ENCODE data around the gene ROMO1. TPM values are rescaled to one million over a fixed set of nuclear protein-coding genes. Genes with fewer than 3 reads are reported as not detected.

The ROMO1 gene
- total RNA-seq, 2 experiments from 2014 or later = 32.9 to 35.8 TPM

- Mint-ChIP-seq H3K4me3 (no peak overlapping the region), H3K27ac (no peak overlapping the region), H3K9me3 (no peaks in the 10 kb centered on the region), H3K27me3 (no peaks in the 10 kb centered on the region), H3K36me3 (ENCODE audit: low read depth) (peaks cover 96% of the 10 kb centered on the region), H3K4me1 (ENCODE audit: low read depth) (peaks cover 55% of the 10 kb centered on the region)
- Histone ChIP-seq H3K4me1 (ENCODE audit: insufficient read depth, low read length) (peaks cover 16% of the 10 kb centered on the region), H3K36me3 (ENCODE audit: insufficient read depth, low read length) (peaks cover 96% of the 10 kb centered on the region), H3K9me3 (ENCODE audit: control insufficient read depth in 1 of 2, insufficient read depth in 1 of 2, low read length in 2 of 2) (no peaks in the 10 kb centered on the region), H3K4me3 (ENCODE audit: low read length) (no peak overlapping the region), H3K27ac (ENCODE audit: low read depth in 1 of 2, low read length in 2 of 2) (no peak overlapping the region), H3K27me3 (ENCODE audit: control insufficient read depth in 1 of 2, insufficient read depth in 2 of 2, low read length in 2 of 2) (no peaks in the 10 kb centered on the region)
- intact Hi-C loops (cut with DNase I, micrococcal nuclease) = no loop called here
- DNase-seq = no peak
- ATAC-seq (ENCODE audit: poor library complexity) = no peak
- POLR2A ChIA-PET = interaction anchor here (1.0 to 1.5 kb wide), 3 partner anchors 9 to 34 kb away, joined by 3 to 8 read pairs (median 5); partner anchors contain the start of genes NFS1, RBM39 and ROMO1
- no peak for TF ChIP-seq CTCF (IDR thresholded peaks at IDR 0.05)
- CTCF ChIA-PET = interaction anchor here (1.0 to 1.5 kb wide), 4 partner anchors 9 to 246 kb away, joined by 3 to 5 read pairs (median 4); partner anchors contain the start of genes NFS1, ROMO1 and SCAND1
These were observed 9.3 kb downstream of the ROMO1 start for GRCh38 chr20:35708502-35708901.

- H3K4me3 ChIP-seq (ENCODE audit: low read length) = no peak overlapping the region
- Mint-ChIP-seq H3K9me3 (no peaks in the 10 kb centered on the region), H3K36me3 (ENCODE audit: low read depth) (peaks cover 96% of the 10 kb centered on the region), H3K27ac (peak overlapping the region; percentile 45), H3K4me3 (no peak overlapping the region), H3K27me3 (no peaks in the 10 kb centered on the region), H3K4me1 (ENCODE audit: low read depth) (peaks cover 63% of the 10 kb centered on the region)
- peaks cover 96% of the 10 kb centered on the region for H3K36me3 ChIP-seq (ENCODE audit: insufficient read depth, low read length)
- CTCF ChIA-PET = interaction anchor here (0.9 to 1.1 kb wide), 3 partner anchors 10 to 245 kb away, joined by 3 read pairs; partner anchors contain the start of gene SCAND1
- ATAC-seq (ENCODE audit: poor library complexity) = no peak
- intact Hi-C loops (cut with DNase I, micrococcal nuclease) = no loop called here
- POLR2A ChIA-PET = interaction anchor here (1.5 to 4.0 kb wide), 2 partner anchors 9 to 63 kb away, joined by 3 to 27 read pairs; partner anchors contain the start of genes NFS1, PHF20 and ROMO1
- H3K27ac ChIP-seq (ENCODE audit: low read depth in 1 of 2, low read length in 2 of 2) = no peak overlapping the region
- peaks cover 18% of the 10 kb centered on the region for H3K4me1 ChIP-seq (ENCODE audit: insufficient read depth, low read length)
- H3K9me3 ChIP-seq (ENCODE audit: control insufficient read depth in 1 of 2, insufficient read depth in 1 of 2, low read length in 2 of 2) = no peaks in the 10 kb centered on the region
- peak in 1 of 14 experiments; percentile 4 for DNase-seq
- no peak for TF ChIP-seq CTCF (IDR thresholded peaks at IDR 0.05)
- H3K27me3 ChIP-seq (ENCODE audit: control insufficient read depth in 1 of 2, insufficient read depth in 2 of 2, low read length in 2 of 2) = no peaks in the 10 kb centered on the region
These were observed 10.1 kb downstream of the ROMO1 start for GRCh38 chr20:35709259-35709658.

- no peaks in the 10 kb centered on the region for H3K27me3 Mint-ChIP-seq
- no peak overlapping the region for H3K4me3 Mint-ChIP-seq
- DNase-seq (no peak), ATAC-seq (ENCODE audit: poor library complexity) (no peak)
- peaks cover 62% of the 10 kb centered on the region for H3K4me1 Mint-ChIP-seq (ENCODE audit: low read depth)
- no peaks in the 10 kb centered on the region for H3K27me3 ChIP-seq (ENCODE audit: control insufficient read depth in 1 of 2, insufficient read depth in 2 of 2, low read length in 2 of 2)
- no peaks in the 10 kb centered on the region for H3K9me3 Mint-ChIP-seq
- peaks cover 19% of the 10 kb centered on the region for H3K4me1 ChIP-seq (ENCODE audit: insufficient read depth, low read length)
- no peak overlapping the region for H3K27ac ChIP-seq (ENCODE audit: low read depth in 1 of 2, low read length in 2 of 2)
- H3K4me3 ChIP-seq (ENCODE audit: low read length) = no peak overlapping the region
- intact Hi-C loops (cut with DNase I, micrococcal nuclease) = no loop called here
- TF ChIP-seq CTCF (IDR thresholded peaks at IDR 0.05) = no peak
- peaks cover 96% of the 10 kb centered on the region for H3K36me3 Mint-ChIP-seq (ENCODE audit: low read depth)
- POLR2A ChIA-PET = interaction anchor here (1.5 to 4.0 kb wide), 2 partner anchors 10 to 62 kb away, joined by 3 to 27 read pairs; partner anchors contain the start of genes NFS1, PHF20 and ROMO1
- peaks cover 96% of the 10 kb centered on the region for H3K36me3 ChIP-seq (ENCODE audit: insufficient read depth, low read length)
- H3K9me3 ChIP-seq (ENCODE audit: control insufficient read depth in 1 of 2, insufficient read depth in 1 of 2, low read length in 2 of 2) = no peaks in the 10 kb centered on the region
- no peak overlapping the region for H3K27ac Mint-ChIP-seq
- CTCF ChIA-PET = interaction anchor here (0.9 to 2.2 kb wide), 3 partner anchors 9 to 174 kb away, joined by 3 to 8 read pairs (median 3); partner anchors contain the start of genes NFS1 and ROMO1
These were observed 10.8 kb downstream of the ROMO1 start for GRCh38 chr20:35710039-35710438.

Measured in CD4-positive, alpha-beta T cell (primary cell).